ENCODE data around the gene CDC16. TPM values are rescaled to one million over a fixed set of nuclear protein-coding genes. Genes with fewer than 3 reads are reported as not detected.

The CDC16 gene
- total and polyA plus RNA-seq, 2 of the 13 experiments (the other 11 are each of a cell fraction or from before 2014, with no cell fraction given): 24.2 to 60.9 TPM

DNA sequence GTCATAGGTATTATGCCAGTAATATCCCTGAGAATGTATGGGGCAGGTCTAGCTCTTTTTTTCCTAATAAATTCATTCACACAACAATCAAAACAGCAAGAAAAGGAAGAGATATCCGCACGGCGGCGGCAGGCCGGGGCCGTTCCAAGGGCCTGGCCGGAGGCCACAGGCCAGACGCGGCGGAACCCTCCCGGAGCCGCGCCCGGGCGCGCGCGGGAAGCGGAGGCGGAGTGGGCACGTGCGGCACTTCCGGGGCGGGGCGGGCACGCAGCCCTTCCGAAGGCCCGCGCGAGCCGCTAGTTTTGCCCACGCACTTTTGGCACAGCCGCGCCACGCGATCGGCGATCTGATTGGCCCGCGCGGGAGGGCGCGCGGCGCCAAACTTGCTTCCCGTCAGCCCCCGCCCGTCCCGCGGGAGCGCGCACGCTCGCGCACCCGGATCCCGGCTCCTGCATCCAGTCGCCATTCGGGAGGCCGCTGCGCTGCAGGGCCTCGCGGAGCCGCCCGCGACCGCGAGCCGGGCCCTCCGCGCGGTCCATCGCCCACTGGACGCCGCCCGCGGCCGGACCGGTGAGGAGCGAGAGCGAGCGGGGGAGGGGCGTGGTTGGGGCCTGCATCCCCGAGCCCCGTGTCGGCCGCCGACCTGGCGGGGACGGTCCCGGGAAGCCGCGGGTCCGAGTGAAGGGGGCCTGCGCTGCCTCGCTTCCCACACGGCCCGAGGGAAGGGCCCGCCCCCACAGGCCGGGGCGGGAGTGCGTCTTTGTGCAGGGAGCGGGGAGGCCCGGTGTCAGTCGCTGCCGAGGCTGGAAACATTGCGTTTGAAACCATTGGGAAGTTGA is 79.6 kb downstream of the CDC16 start, which contains the start of gene CHAMP1 (continued):
- TF ChIP-seq, protein P1, sequence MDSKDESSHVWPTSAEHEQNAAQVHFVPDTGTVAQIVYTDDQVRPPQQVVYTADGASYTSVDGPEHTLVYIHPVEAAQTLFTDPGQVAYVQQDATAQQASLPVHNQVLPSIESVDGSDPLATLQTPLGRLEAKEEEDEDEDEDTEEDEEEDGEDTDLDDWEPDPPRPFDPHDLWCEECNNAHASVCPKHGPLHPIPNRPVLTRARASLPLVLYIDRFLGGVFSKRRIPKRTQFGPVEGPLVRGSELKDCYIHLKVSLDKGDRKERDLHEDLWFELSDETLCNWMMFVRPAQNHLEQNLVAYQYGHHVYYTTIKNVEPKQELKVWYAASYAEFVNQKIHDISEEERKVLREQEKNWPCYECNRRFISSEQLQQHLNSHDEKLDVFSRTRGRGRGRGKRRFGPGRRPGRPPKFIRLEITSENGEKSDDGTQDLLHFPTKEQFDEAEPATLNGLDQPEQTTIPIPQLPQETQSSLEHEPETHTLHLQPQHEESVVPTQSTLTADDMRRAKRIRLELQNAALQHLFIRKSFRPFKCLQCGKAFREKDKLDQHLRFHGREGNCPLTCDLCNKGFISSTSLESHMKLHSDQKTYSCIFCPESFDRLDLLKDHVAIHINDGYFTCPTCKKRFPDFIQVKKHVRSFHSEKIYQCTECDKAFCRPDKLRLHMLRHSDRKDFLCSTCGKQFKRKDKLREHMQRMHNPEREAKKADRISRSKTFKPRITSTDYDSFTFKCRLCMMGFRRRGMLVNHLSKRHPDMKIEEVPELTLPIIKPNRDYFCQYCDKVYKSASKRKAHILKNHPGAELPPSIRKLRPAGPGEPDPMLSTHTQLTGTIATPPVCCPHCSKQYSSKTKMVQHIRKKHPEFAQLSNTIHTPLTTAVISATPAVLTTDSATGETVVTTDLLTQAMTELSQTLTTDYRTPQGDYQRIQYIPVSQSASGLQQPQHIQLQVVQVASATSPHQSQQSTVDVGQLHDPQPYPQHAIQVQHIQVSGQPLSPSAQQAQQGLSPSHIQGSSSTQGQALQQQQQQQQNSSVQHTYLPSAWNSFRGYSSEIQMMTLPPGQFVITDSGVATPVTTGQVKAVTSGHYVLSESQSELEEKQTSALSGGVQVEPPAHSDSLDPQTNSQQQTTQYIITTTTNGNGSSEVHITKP (CRISPR knock-in tag; IDR thresholded peaks at IDR 0.05; ENCODE audit: low read depth): no peak
- TF ChIP-seq ZNF768 (CRISPR knock-in tag; IDR thresholded peaks at IDR 0.05): peak; percentile 37; the same call in 1 of the 2 replicates
- TF ChIP-seq U2AF1 (optimal IDR thresholded peaks at IDR 0.05; ENCODE audit: low read depth, low read length): no peak
- TF ChIP-seq, protein P2, sequence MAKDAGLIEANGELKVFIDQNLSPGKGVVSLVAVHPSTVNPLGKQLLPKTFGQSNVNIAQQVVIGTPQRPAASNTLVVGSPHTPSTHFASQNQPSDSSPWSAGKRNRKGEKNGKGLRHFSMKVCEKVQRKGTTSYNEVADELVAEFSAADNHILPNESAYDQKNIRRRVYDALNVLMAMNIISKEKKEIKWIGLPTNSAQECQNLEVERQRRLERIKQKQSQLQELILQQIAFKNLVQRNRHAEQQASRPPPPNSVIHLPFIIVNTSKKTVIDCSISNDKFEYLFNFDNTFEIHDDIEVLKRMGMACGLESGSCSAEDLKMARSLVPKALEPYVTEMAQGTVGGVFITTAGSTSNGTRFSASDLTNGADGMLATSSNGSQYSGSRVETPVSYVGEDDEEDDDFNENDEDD (CRISPR knock-in tag; IDR thresholded peaks at IDR 0.05; ENCODE audit: borderline replicate concordance): peak; percentile 99
- no peak for TF ChIP-seq MIER3 (CRISPR knock-in tag; IDR thresholded peaks at IDR 0.05; ENCODE audit: borderline replicate concordance)
- no peak for TF ChIP-seq GATA4 (IDR thresholded peaks at IDR 0.05; ENCODE audit: borderline replicate concordance, low read depth)
- peak; percentile 3; the same call in 1 of the 2 replicates for TF ChIP-seq ZFP82 (CRISPR knock-in tag; IDR thresholded peaks at IDR 0.05; ENCODE audit: borderline replicate concordance)
- TF ChIP-seq, protein P3, sequence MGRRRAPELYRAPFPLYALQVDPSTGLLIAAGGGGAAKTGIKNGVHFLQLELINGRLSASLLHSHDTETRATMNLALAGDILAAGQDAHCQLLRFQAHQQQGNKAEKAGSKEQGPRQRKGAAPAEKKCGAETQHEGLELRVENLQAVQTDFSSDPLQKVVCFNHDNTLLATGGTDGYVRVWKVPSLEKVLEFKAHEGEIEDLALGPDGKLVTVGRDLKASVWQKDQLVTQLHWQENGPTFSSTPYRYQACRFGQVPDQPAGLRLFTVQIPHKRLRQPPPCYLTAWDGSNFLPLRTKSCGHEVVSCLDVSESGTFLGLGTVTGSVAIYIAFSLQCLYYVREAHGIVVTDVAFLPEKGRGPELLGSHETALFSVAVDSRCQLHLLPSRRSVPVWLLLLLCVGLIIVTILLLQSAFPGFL (CRISPR knock-in tag; IDR thresholded peaks at IDR 0.05): 0 out of 2 replicates have a peak, but pooled peaks have one; percentile 52
- peak; percentile 91 for TF ChIP-seq POLR2A (IDR thresholded peaks at IDR 0.05; ENCODE audit: insufficient read depth in 1 of 2, low read depth in 2 of 2, low read length in 2 of 2)
- TF ChIP-seq, protein P4, sequence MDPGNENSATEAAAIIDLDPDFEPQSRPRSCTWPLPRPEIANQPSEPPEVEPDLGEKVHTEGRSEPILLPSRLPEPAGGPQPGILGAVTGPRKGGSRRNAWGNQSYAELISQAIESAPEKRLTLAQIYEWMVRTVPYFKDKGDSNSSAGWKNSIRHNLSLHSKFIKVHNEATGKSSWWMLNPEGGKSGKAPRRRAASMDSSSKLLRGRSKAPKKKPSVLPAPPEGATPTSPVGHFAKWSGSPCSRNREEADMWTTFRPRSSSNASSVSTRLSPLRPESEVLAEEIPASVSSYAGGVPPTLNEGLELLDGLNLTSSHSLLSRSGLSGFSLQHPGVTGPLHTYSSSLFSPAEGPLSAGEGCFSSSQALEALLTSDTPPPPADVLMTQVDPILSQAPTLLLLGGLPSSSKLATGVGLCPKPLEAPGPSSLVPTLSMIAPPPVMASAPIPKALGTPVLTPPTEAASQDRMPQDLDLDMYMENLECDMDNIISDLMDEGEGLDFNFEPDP (CRISPR knock-in tag; conservative IDR thresholded peaks at IDR 0.05): no peak
- TF ChIP-seq, protein P5, sequence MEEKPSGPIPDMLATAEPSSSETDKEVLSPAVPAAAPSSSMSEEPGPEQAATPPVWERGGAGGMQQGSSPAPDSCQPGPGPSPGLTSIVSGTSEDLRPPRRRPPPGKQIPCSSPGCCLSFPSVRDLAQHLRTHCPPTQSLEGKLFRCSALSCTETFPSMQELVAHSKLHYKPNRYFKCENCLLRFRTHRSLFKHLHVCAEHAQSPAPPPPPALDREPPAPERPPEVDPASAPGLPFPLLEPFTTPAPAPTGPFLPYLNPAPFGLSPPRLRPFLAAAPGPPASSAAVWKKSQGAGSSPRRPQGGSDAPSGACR (CRISPR knock-in tag; IDR thresholded peaks at IDR 0.05): no peak
- TF ChIP-seq, protein P6, sequence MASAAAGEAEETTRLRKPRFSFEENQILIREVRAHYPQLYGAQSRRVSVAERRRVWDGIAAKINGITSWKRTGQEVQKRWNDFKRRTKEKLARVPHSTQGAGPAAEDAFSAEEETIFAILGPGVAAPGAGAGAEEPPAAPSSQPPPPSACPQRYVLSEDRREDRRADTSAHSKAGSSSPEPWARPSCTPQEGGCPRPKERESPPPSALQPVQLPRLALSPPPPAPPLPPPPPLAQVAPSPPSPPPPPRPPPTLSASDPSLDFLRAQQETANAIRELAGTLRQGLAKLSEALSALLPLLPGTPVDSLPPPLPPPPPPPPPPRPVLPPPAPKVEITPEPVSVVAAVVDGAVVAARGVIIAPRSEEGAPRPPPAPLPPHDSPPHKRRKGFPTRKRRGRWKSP (CRISPR knock-in tag; IDR thresholded peaks at IDR 0.05): peak; percentile 81; the same call in 1 of the 2 replicates
- no peak for TF ChIP-seq CENPX (CRISPR knock-in tag; IDR thresholded peaks at IDR 0.05)
- TF ChIP-seq, protein P7, sequence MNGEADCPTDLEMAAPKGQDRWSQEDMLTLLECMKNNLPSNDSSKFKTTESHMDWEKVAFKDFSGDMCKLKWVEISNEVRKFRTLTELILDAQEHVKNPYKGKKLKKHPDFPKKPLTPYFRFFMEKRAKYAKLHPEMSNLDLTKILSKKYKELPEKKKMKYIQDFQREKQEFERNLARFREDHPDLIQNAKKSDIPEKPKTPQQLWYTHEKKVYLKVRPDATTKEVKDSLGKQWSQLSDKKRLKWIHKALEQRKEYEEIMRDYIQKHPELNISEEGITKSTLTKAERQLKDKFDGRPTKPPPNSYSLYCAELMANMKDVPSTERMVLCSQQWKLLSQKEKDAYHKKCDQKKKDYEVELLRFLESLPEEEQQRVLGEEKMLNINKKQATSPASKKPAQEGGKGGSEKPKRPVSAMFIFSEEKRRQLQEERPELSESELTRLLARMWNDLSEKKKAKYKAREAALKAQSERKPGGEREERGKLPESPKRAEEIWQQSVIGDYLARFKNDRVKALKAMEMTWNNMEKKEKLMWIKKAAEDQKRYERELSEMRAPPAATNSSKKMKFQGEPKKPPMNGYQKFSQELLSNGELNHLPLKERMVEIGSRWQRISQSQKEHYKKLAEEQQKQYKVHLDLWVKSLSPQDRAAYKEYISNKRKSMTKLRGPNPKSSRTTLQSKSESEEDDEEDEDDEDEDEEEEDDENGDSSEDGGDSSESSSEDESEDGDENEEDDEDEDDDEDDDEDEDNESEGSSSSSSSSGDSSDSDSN (CRISPR knock-in tag; IDR thresholded peaks at IDR 0.05): peak; percentile 85; the same call in 1 of the 2 replicates
- TF ChIP-seq ZNF839 (CRISPR knock-in tag; IDR thresholded peaks at IDR 0.05; ENCODE audit: borderline replicate concordance): no peak
